NCI-H1694 treated with DMSO at 0.1 percent for 48 hours (cell line): ENCODE measurements around the gene SYS1.
A peak's percentile ranks its signal among the peaks of the same experiment; 100 is the strongest.

ENCODE experiments used
- DNase-seq: peaks from one replicate; lab custom pipeline; 2025; lab: John Stamatoyannopoulos, UW

SYS1 gene

GRCh38 chr20:45358282-45359068, 4.5 kb upstream of the SYS1 start:
- DNase-seq: no peak

GRCh38 chr20:45359069-45359405, 3.9 kb upstream of the SYS1 start:
- DNase-seq: no peak

- no peak for DNase-seq
Observed at GRCh38 chr20:45359406-45360148, 3.4 kb upstream of the SYS1 start.

- no peak for DNase-seq
Observed at GRCh38 chr20:45361793-45362192, 1.2 kb upstream of the SYS1 start.

- no peak for DNase-seq
Observed at GRCh38 chr20:45363611-45364492, 896 bp downstream of the SYS1 start.

- no peak for DNase-seq
Observed at GRCh38 chr20:45365444-45365970, 2.6 kb downstream of the SYS1 start.

- DNase-seq: no peak
Observed at GRCh38 chr20:45366192-45366591, 3.2 kb downstream of the SYS1 start.

GRCh38 chr20:45366631-45367030, 3.7 kb downstream of the SYS1 start:
- DNase-seq: no peak

GRCh38 chr20:45367126-45367525, 4.2 kb downstream of the SYS1 start:
- DNase-seq: no peak

- DNase-seq: no peak
Observed at GRCh38 chr20:45368221-45368980, 5.4 kb downstream of the SYS1 start.

GRCh38 chr20:45370571-45371160, 7.7 kb downstream of the SYS1 start:
- DNase-seq: no peak

GRCh38 chr20:45372241-45372640, 9.3 kb downstream of the SYS1 start:
- DNase-seq: no peak

GRCh38 chr20:45372646-45373352, 9.8 kb downstream of the SYS1 start:
- DNase-seq: no peak

GRCh38 chr20:45373353-45374100, 10.6 kb downstream of the SYS1 start:
- DNase-seq: peak; percentile 74

- DNase-seq: no peak
Observed at GRCh38 chr20:45374101-45374467, 11.1 kb downstream of the SYS1 start.

- DNase-seq: no peak
Observed at GRCh38 chr20:45374966-45375365, 12.0 kb downstream of the SYS1 start.

- no peak for DNase-seq
Observed at GRCh38 chr20:45377269-45377668, 14.3 kb downstream of the SYS1 start.

- DNase-seq: no peak
Observed at GRCh38 chr20:45378191-45378590, 15.2 kb downstream of the SYS1 start, which contains the start of gene TP53TG5. TSS of gene TP53TG5 (minus strand) at chr20:45378325. CDS start at chr20:45378236, 89 bp downstream.

- DNase-seq: no peak
Observed at GRCh38 chr20:45387274-45387673, 24.3 kb downstream of the SYS1 start.

- DNase-seq: no peak
Observed at GRCh38 chr20:45390931-45391330, 28.0 kb downstream of the SYS1 start.
